GM12878 (cell line): ENCODE measurements around the gene MMP3. TPM values are rescaled to one million over a fixed set of nuclear protein-coding genes. Genes with fewer than 3 reads are reported as not detected.

Experiments used
- ATAC-seq: fragments of 200-7000 bp; cut with Tn5 transposase; 3 replicates; pipeline ENCODE4 v1.9.1; 2020; ENCODE audit warnings: mild to moderate bottlenecking, moderate library complexity
- BruUV-seq: library from RNA; stranded (reverse); fragments of 400-500 nt; replicated peaks from 2 replicates; lab custom pipeline; 2021; lab: Mats Ljungman, UMichigan
- CTCF ChIA-PET: fragments of 300-600 bp; sonication (Branson Sonifier 250); formaldehyde crosslinking; extraction: SDS; loops from one replicate; lab custom pipeline; 2021; ENCODE audit warnings: inconsistent platforms; lab: Yijun Ruan, JAX
- POLR2A ChIA-PET: fragments of 350-600 bp; formaldehyde crosslinking; extraction: SDS; loops from one replicate; lab custom pipeline; 2021; ENCODE audit warnings: inconsistent platforms; lab: Charles Lee
- RAD21 ChIA-PET: fragments of 300-600 bp; sonication (Branson Sonifier 250); formaldehyde crosslinking; loops from one replicate; lab custom pipeline; 2023; ENCODE audit warnings: antibody characterized with exemption; ENCODE audit not compliant: unreplicated experiment; lab: Charles Lee
- SMC1A ChIA-PET: fragments of 300-600 bp; sonication (Branson Sonifier 250); formaldehyde crosslinking; loops from one replicate; lab custom pipeline; 2023; ENCODE audit not compliant: unreplicated experiment, uncharacterized antibody; lab: Charles Lee
- DNase-seq: peaks from one replicate; pipeline ENCODE4 v3.0.0-alpha.2; 2011; ENCODE audit warnings: low read depth, low spot score
- FAIRE-seq: peaks from 3 replicates; lab custom pipeline; 2011; peaks lifted over from hg19 to GRCh38; lab: Jason Lieb, UNC
- H2AFZ ChIP-seq: 2 replicates; pipeline ENCODE4 v1.6.0; 2011; ENCODE audit warnings: low read depth, low read length, control low read depth; ENCODE audit not compliant: control insufficient read depth
- H3K27ac ChIP-seq: 2 replicates; pipeline ENCODE4 v1.5.1; 2011; ENCODE audit warnings: control low read depth; ENCODE audit not compliant: control insufficient read depth, insufficient read depth
- H3K27me3 ChIP-seq, 2 experiments: replicated peaks in 1 of 2; 2 replicates each; pipeline versions ENCODE4 v1.6.0 to v1.6.1; 2011; ENCODE audit warnings: low read length in 1 of 2; ENCODE audit not compliant: control insufficient read depth in 2 of 2, insufficient read depth in 2 of 2
- H3K36me3 ChIP-seq, 2 experiments: 2 replicates each; pipeline ENCODE4 v1.5.1; 2011; ENCODE audit warnings: low read length in 1 of 2; ENCODE audit not compliant: control insufficient read depth in 2 of 2, insufficient read depth in 2 of 2
- H3K4me1 ChIP-seq: 2 replicates; pipeline ENCODE4 v1.6.1; 2011; ENCODE audit warnings: mild to moderate bottlenecking, low read length, moderate library complexity, mixed read lengths; ENCODE audit not compliant: control insufficient read depth, insufficient read depth
- H3K4me2 ChIP-seq: 2 replicates; pipeline ENCODE4 v1.6.0; 2011; ENCODE audit warnings: control low read depth; ENCODE audit not compliant: control insufficient read depth, insufficient read depth
- H3K4me3 ChIP-seq: fragments of 200-600 bp; sonication (generic); 2 replicates; pipeline ENCODE4 v1.5.1; 2016
- H3K79me2 ChIP-seq: 2 replicates; pipeline ENCODE4 v1.6.0; 2011; ENCODE audit warnings: low read length; ENCODE audit not compliant: control insufficient read depth, insufficient read depth
- H3K9ac ChIP-seq: 2 replicates; pipeline ENCODE4 v1.8.0; 2011; ENCODE audit warnings: low read length, control low read depth, mixed read lengths; ENCODE audit not compliant: control insufficient read depth, insufficient read depth
- H3K9me3 ChIP-seq: replicated peaks from 3 replicates; pipeline ENCODE4 v1.5.1; 2011; ENCODE audit warnings: mild to moderate bottlenecking, low read length; ENCODE audit not compliant: control insufficient read depth, insufficient read depth
- H4K20me1 ChIP-seq: 2 replicates; pipeline ENCODE4 v1.6.0; 2011; ENCODE audit not compliant: control insufficient read depth, insufficient read depth
- ATF7 ChIP-seq: fragments of 450-650 bp; IDR thresholded peaks from 2 replicates; pipeline ENCODE4 v1.6.1; 2016; ENCODE audit warnings: low read depth, mild to moderate bottlenecking
- BACH1 ChIP-seq: fragments of 450-650 bp; IDR thresholded peaks from 2 replicates; pipeline ENCODE4 v1.6.1; 2017; ENCODE audit warnings: mild to moderate bottlenecking, borderline replicate concordance
- BCL3 ChIP-seq: IDR thresholded peaks from 2 replicates; pipeline ENCODE4 v1.6.1; 2011; ENCODE audit warnings: borderline replicate concordance, low read depth, mild to moderate bottlenecking, moderate library complexity, low read length; ENCODE audit not compliant: insufficient read depth, poor library complexity, severe bottlenecking
- CHD1 ChIP-seq: IDR thresholded peaks from 2 replicates; pipeline ENCODE4 v1.6.1; 2012; ENCODE audit warnings: low read depth, low read length, improper control_type of control experiment
- CREM ChIP-seq: IDR thresholded peaks from 2 replicates; pipeline ENCODE4 v1.6.1; 2014; ENCODE audit warnings: antibody characterized with exemption, low read depth
- ELK1 ChIP-seq: IDR thresholded peaks from 2 replicates; pipeline ENCODE4 v1.6.1; 2012; ENCODE audit warnings: low read depth, low read length, improper control_type of control experiment
- FOXM1 ChIP-seq: IDR thresholded peaks from 2 replicates; pipeline ENCODE4 v1.6.1; 2012; ENCODE audit warnings: low read depth, mild to moderate bottlenecking, inconsistent platforms, low read length, moderate library complexity
- HDGF ChIP-seq: fragments of 450-650 bp; IDR thresholded peaks from 2 replicates; pipeline ENCODE4 v1.6.1; 2016; ENCODE audit warnings: antibody characterized with exemption
- MYB ChIP-seq: fragments of 150-350 bp; IDR thresholded peaks from 2 replicates; pipeline ENCODE4 v1.6.1; 2014; ENCODE audit warnings: mild to moderate bottlenecking, low read depth, low read length, borderline replicate concordance
- RELB ChIP-seq: fragments of 450-650 bp; IDR thresholded peaks from 2 replicates; pipeline ENCODE4 v1.6.1; 2017; ENCODE audit warnings: low read depth, mild to moderate bottlenecking, moderate library complexity
- SMAD1 ChIP-seq: fragments of 450-650 bp; IDR thresholded peaks from 2 replicates; pipeline ENCODE4 v1.6.1; 2018; ENCODE audit warnings: mild to moderate bottlenecking, low read depth; ENCODE audit not compliant: partially characterized antibody
- TCF3 ChIP-seq: IDR thresholded peaks from 2 replicates; pipeline ENCODE4 v1.6.1; 2012; ENCODE audit warnings: low read depth, mild to moderate bottlenecking, low read length, borderline replicate concordance; ENCODE audit not compliant: insufficient read depth
- TCF7 ChIP-seq: IDR thresholded peaks from 2 replicates; pipeline ENCODE4 v1.6.1; 2014; ENCODE audit warnings: antibody characterized with exemption, borderline replicate concordance
- ZBTB4 ChIP-seq: fragments of 450-650 bp; formaldehyde crosslinking; IDR thresholded peaks from 2 replicates; pipeline ENCODE4 v1.4.0; 2022; ENCODE audit warnings: mild to moderate bottlenecking, moderate library complexity
- ZNF217 ChIP-seq: fragments of 450-650 bp; IDR thresholded peaks from 2 replicates; pipeline ENCODE4 v1.6.1; 2017; ENCODE audit warnings: antibody characterized with exemption, mild to moderate bottlenecking
- ZNF622 ChIP-seq: fragments of 450-650 bp; IDR thresholded peaks from 2 replicates; pipeline ENCODE4 v1.6.1; 2017; ENCODE audit warnings: mild to moderate bottlenecking, inconsistent platforms
- WGBS: methylation state at CpG from one replicate; pipeline ENCODE4 v1.1.6; 2016; ENCODE audit warnings: low lambda C conversion rate; ENCODE audit not compliant: insufficient replicate concordance, insufficient coverage; ENCODE audit errors: missing lambda C conversion rate; 5-methylcytosine and 5-hydroxymethylcytosine counted together
- in situ Hi-C: fragments of 300-500 bp; cut with MboI; formaldehyde crosslinking; loops from 9 replicates; pipeline ENCODE4 v1.14.3; 2018; ENCODE audit warnings: mixed read lengths
- intact Hi-C: fragments of 100-400 bp; cut with micrococcal nuclease; formaldehyde crosslinking; loops from one replicate; pipeline ENCODE4 v1.14.2; 2022; ENCODE audit not compliant: unreplicated experiment
- polyA plus RNA-seq, 11 experiments: library from polyadenylated mRNA; depleted of rRNA in 4 of 11; unstranded in 6 of 11; stranded (reverse) in 5 of 11; fragments of >200 nt; fragmentation: Nextera tagmentation in 4 of 11; fragmentation: Illumina TruSeq in 1 of 11; extraction: Ambion mirVana in 4 of 11; extraction: Trizol in 1 of 11; gene quantifications; 1 replicate in 1 of 11; 2 replicates in 10 of 11; pipeline versions ENCODE4 v1.2.1 to v1.2.3, GENCODE V29; 2011 to 2016; ENCODE audit warnings: inconsistent platforms in 2 of 11, missing spikeins in 2 of 11, low read depth in 1 of 11
- total RNA-seq, 4 experiments: library from RNA; depleted of rRNA in 3 of 4; stranded (reverse); fragments of >200 nt in 3 of 4; fragmentation: Illumina TruSeq in 1 of 4; extraction: Trizol in 1 of 4; gene quantifications; 2 replicates each; pipeline versions ENCODE4 v1.2.1 to v1.2.3, GENCODE V29; 2013 to 2021

MMP3 gene
- total and polyA plus RNA-seq, 10 of the 15 experiments (the other 5 are each of a cell fraction or from before 2014, with no cell fraction given), result 0.02 to 1.2 TPM; not detected in 8

GRCh38 chr11:102878595-102878994 is 35.2 kb upstream of the MMP3 start:
- H3K36me3 ChIP-seq, result no peaks in the 10 kb centered on the region
- H3K9me3 ChIP-seq, result no peaks in the 10 kb centered on the region
- H3K27ac ChIP-seq, result no peak overlapping the region
- ATAC-seq (no peak), DNase-seq (no peak), FAIRE-seq (no peak)
- H3K4me1 ChIP-seq, result peaks cover 3% of the 10 kb centered on the region; the same call in 1 of the 2 replicates
- H2AFZ ChIP-seq, result no peak overlapping the region
- SMC1A ChIA-PET, result interaction anchor here (0.8 kb wide), 1 partner anchor 79 kb away, joined by 3 read pairs; no protein-coding TSS in a partner anchor
- no peaks in the 10 kb centered on the region for H3K27me3 ChIP-seq
- 81% methylated on average over 2 of the region's 2 CpGs for WGBS
- H3K4me3 ChIP-seq, result no peak overlapping the region
- CTCF ChIA-PET, result interaction anchor here (1.9 kb wide), 1 partner anchor 36 kb away, joined by 8 read pairs; no protein-coding TSS in a partner anchor
- TF ChIP-seq TCF7, result no peak
- no peak for TF ChIP-seq MYB
- TF ChIP-seq BCL3, result no peak
- TF ChIP-seq SMAD1, result no peak
- no peak for TF ChIP-seq TCF3
- no peak for TF ChIP-seq ELK1
- no peak for TF ChIP-seq ZBTB4
- no peak for TF ChIP-seq RELB
- TF ChIP-seq CREM, result no peak
- no peak for TF ChIP-seq CHD1
- TF ChIP-seq FOXM1, result no peak
- TF ChIP-seq ZNF217, result no peak
- TF ChIP-seq ZNF622, result no peak
- TF ChIP-seq BACH1, result no peak
- TF ChIP-seq HDGF, result no peak
- no peak for TF ChIP-seq ATF7
- intact Hi-C loops (no loop called here), in situ Hi-C loops (no loop called here)
- RAD21 ChIA-PET, result no interaction called here
- POLR2A ChIA-PET, result no interaction called here
- no peaks in the 10 kb centered on the region for H4K20me1 ChIP-seq
- no peak overlapping the region for H3K4me2 ChIP-seq
- H3K79me2 ChIP-seq, result no peaks in the 10 kb centered on the region
- BruUV-seq, result no TSS peak
- no peak overlapping the region for H3K9ac ChIP-seq
